WI38 (cell line): Measurements from ENCODE around the gene CHST14.

ENCODE experiments used
- H3K4me3 ChIP-seq: 2 replicates; pipeline ENCODE4 v1.5.1; 2011; ENCODE audit warnings: low read depth, mild to moderate bottlenecking, control low read depth, low read length
- TF ChIP-seq, protein P1 (sequence below): IDR thresholded peaks from 2 replicates; pipeline ENCODE4 v1.5.1; 2012; ENCODE audit warnings: low read depth, mild to moderate bottlenecking, control low read depth, low read length

The CHST14 gene

GRCh38 chr15:40429068-40429710 is 41.6 kb upstream of the CHST14 start:
- TF ChIP-seq, protein P1, sequence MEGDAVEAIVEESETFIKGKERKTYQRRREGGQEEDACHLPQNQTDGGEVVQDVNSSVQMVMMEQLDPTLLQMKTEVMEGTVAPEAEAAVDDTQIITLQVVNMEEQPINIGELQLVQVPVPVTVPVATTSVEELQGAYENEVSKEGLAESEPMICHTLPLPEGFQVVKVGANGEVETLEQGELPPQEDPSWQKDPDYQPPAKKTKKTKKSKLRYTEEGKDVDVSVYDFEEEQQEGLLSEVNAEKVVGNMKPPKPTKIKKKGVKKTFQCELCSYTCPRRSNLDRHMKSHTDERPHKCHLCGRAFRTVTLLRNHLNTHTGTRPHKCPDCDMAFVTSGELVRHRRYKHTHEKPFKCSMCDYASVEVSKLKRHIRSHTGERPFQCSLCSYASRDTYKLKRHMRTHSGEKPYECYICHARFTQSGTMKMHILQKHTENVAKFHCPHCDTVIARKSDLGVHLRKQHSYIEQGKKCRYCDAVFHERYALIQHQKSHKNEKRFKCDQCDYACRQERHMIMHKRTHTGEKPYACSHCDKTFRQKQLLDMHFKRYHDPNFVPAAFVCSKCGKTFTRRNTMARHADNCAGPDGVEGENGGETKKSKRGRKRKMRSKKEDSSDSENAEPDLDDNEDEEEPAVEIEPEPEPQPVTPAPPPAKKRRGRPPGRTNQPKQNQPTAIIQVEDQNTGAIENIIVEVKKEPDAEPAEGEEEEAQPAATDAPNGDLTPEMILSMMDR, result no peak
- H3K4me3 ChIP-seq, result no peak overlapping the region

GRCh38 chr15:40430271-40430805 is 40.4 kb upstream of the CHST14 start:
- H3K4me3 ChIP-seq, result no peak overlapping the region
- TF ChIP-seq, protein P1, result no peak

GRCh38 chr15:40435023-40435709 is 35.6 kb upstream of the CHST14 start:
- TF ChIP-seq, protein P1, result no peak
- H3K4me3 ChIP-seq, result no peak overlapping the region

DNA sequence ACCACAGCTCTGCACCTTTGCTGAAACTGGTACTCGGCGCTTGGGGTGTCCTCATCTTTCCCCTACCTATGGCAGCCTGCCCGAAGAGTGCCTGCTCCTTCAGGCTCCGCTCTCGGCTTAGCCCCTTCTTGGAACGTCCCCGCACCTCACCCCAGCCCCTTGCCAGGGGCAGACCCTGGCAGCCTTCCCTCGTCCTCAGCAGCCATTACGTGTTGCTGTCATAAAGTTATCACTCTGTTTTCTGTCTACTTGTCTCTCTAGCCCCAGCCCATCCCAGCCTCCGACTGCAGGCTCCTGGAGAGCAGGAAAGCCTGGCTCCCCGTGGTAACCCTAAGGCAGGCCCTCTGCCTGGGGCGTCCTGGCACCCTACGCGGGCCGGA is 35.1 kb upstream of the CHST14 start:
- no peak overlapping the region for H3K4me3 ChIP-seq
- TF ChIP-seq, protein P1, result no peak

- TF ChIP-seq, protein P1, result no peak
- H3K4me3 ChIP-seq, result peak overlapping the region; percentile 23
Observed at GRCh38 chr15:40436116-40436891, 34.5 kb upstream of the CHST14 start.

DNA sequence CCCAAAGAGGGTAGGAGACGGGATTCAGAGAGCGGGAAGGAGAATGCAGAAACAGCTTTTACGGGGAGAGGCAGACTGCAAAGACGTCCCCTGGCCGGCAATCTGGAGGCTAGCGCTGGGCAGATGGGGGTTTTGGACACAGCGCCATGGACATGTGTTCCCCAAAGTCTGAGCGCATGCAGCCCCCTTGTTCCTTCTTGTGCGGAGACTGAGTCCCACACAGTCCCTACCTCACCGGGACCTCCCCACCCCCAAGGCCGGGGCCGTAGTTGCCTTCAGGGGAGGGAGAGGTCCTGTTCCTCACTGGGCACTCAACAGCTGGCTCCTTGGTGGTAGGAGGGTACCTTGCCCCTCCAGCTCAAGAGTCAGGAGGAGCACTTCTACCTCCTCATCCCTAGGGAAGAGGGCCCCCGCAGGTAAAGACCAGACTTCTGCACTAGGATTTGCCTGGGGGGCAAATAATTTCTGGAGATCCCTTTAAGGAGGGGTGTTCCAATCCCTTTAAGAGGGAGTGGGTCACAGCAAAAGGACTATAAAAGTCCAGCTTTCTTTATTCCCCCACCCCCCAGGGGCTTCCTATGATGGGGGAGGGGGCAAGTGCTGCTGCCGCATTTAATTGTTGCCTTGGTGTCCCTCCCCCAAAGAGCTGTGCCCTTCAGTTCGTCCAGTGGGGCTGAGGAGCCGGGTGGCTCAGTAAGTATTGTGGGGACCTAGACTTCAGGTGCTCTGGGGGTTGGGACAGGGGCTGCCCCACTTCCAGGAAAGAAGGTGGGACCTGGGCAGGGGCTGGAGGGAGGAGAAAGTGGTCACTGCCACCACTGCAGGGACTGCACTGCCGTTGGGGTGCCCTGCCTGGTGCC is 33.7 kb upstream of the CHST14 start:
- H3K4me3 ChIP-seq, result no peak overlapping the region
- TF ChIP-seq, protein P1, result no peak
